SK-N-MC (cell line): ENCODE measurements around the gene LRP8.

Source experiments
- EZH2 ChIP-seq: fragments of 200-600 bp; sonication (generic); IDR thresholded peaks from one replicate; pipeline ENCODE4 v1.6.1; 2017; ENCODE audit warnings: antibody characterized with exemption
- FOXP2 ChIP-seq: optimal IDR thresholded peaks from 2 replicates; pipeline ENCODE3; 2011; ENCODE audit warnings: mild to moderate bottlenecking, moderate library complexity; ENCODE audit not compliant: insufficient read depth; ENCODE audit errors: extremely low read length, control extremely low read depth
- POLR2AphosphoS5 ChIP-seq: IDR thresholded peaks from 2 replicates; pipeline ENCODE4 v1.6.1; 2012; ENCODE audit warnings: mild to moderate bottlenecking, low read depth, low read length, borderline replicate concordance

- TF ChIP-seq POLR2AphosphoS5 (no peak), EZH2 (no peak), FOXP2 (no peak)
Observed at GRCh38 chr1:53314096-53314495, 13.8 kb downstream of the LRP8 start.
